Endothelial cell of umbilical vein (primary cell): ENCODE data around the gene TNFAIP8.

Experiments
- CTCF ChIP-seq, 2 donors: IDR thresholded peaks; 1 replicate in 1 of 2; 2 replicates in 1 of 2; pipeline ENCODE4 v1.5.1; 2011; ENCODE audit warnings: low read length in 2 of 2, mild to moderate bottlenecking in 2 of 2, moderate library complexity in 2 of 2, control low read depth in 1 of 2, inconsistent platforms in 1 of 2, low read depth in 1 of 2; ENCODE audit not compliant: insufficient read depth in 1 of 2; ENCODE audit errors: extremely low read depth in 1 of 2
- EZH2 ChIP-seq: IDR thresholded peaks from 2 replicates; pipeline ENCODE4 v1.6.1; 2012; ENCODE audit warnings: borderline replicate concordance, low read depth, mild to moderate bottlenecking, moderate library complexity, low read length, inconsistent platforms; ENCODE audit not compliant: severe bottlenecking
- FOS ChIP-seq: IDR thresholded peaks from 2 replicates; pipeline ENCODE4 v1.6.1; 2011; ENCODE audit warnings: mild to moderate bottlenecking, low read length, moderate library complexity, borderline replicate concordance; ENCODE audit not compliant: insufficient read depth
- JUN ChIP-seq: IDR thresholded peaks from 2 replicates; pipeline ENCODE4 v1.6.1; 2011; ENCODE audit warnings: borderline replicate concordance, low read depth; ENCODE audit not compliant: insufficient read length, insufficient read depth
- MAX ChIP-seq: IDR thresholded peaks from 2 replicates; pipeline ENCODE4 v1.6.1; 2011; ENCODE audit not compliant: insufficient read depth, insufficient read length
- MYC ChIP-seq: IDR thresholded peaks from one replicate; pipeline ENCODE4 v1.6.1; 2011; ENCODE audit warnings: mild to moderate bottlenecking, low read depth, low read length
- POLR2A ChIP-seq: IDR thresholded peaks from 2 replicates; pipeline ENCODE4 v1.6.1; 2012; ENCODE audit warnings: low read depth, mild to moderate bottlenecking, control low read depth, low read length
- POLR2AphosphoS5 ChIP-seq: IDR thresholded peaks from 2 replicates; pipeline ENCODE4 v1.6.1; 2012; ENCODE audit warnings: low read depth, mild to moderate bottlenecking, control low read depth, low read length, moderate library complexity; ENCODE audit not compliant: insufficient read depth

- no peak for TF ChIP-seq CTCF (IDR thresholded peaks at IDR 0.05; ENCODE audit: extremely low read depth in 1 of 2, insufficient read depth in 1 of 2, low read depth in 1 of 2, low read length in 2 of 2)
- TF ChIP-seq MYC: no peak
- no peak for TF ChIP-seq JUN
- no peak for TF ChIP-seq EZH2
- TF ChIP-seq POLR2A: no peak
- TF ChIP-seq MAX: no peak
- no peak for TF ChIP-seq POLR2AphosphoS5
- no peak for TF ChIP-seq FOS
Measured at GRCh38 chr5:119333421-119333851, 22.4 kb upstream of the TNFAIP8 start.
